ENCODE measurements around the gene LHX4.

DNA sequence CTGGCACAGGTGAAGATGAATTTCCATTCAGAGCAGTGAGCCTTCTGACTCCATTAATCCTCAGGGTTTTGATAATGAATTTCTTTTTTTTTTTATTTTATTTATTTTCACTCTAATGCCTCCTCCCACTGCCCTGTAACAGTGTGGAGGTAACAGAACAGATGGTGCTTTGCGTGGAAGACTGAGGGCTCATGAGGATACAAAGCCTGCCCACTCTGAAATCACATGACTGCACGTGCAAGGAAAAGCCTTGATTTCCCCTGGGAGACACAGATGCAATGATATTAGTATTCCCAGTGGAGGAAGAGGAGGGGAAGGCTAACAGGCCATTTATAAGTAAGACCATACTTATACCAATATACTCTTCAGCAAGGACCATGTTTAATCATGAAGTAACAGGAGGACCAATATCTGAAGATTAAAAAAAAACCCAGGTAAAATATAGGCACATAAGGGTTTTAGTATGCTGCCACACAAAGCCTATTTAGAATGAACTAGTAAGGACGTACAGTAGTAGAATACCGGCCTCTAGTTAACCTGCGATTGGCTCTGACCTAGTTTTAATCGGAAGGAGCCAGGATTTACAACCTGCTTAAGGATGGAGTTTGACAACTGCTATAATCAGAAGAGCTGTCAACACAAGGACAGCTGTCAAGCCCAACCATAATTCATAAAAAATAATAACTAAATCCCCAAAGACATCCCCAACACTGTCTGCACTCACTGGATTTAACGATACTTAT lies 69.6 kb downstream of the LHX4 start:
- TF ChIP-seq POLR2A (IDR thresholded peaks at IDR 0.05; ENCODE audit: low read depth, low read length): no peak
- TF ChIP-seq, protein P1, sequence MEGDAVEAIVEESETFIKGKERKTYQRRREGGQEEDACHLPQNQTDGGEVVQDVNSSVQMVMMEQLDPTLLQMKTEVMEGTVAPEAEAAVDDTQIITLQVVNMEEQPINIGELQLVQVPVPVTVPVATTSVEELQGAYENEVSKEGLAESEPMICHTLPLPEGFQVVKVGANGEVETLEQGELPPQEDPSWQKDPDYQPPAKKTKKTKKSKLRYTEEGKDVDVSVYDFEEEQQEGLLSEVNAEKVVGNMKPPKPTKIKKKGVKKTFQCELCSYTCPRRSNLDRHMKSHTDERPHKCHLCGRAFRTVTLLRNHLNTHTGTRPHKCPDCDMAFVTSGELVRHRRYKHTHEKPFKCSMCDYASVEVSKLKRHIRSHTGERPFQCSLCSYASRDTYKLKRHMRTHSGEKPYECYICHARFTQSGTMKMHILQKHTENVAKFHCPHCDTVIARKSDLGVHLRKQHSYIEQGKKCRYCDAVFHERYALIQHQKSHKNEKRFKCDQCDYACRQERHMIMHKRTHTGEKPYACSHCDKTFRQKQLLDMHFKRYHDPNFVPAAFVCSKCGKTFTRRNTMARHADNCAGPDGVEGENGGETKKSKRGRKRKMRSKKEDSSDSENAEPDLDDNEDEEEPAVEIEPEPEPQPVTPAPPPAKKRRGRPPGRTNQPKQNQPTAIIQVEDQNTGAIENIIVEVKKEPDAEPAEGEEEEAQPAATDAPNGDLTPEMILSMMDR (conservative IDR thresholded peaks at IDR 0.05; ENCODE audit: low read depth, low read length): no peak
- TF ChIP-seq MAFK (IDR thresholded peaks at IDR 0.05; ENCODE audit: low read depth, low read length): no peak
- no peak for TF ChIP-seq FOS (IDR thresholded peaks at IDR 0.05; ENCODE audit: low read depth, low read length)
- no peak for TF ChIP-seq RAD21 (IDR thresholded peaks at IDR 0.05; ENCODE audit: low read length)
- TF ChIP-seq NFE2L2 (IDR thresholded peaks at IDR 0.05; ENCODE audit: low read depth, low read length): no peak

Data from IMR-90 (cell line).